Measurements from ENCODE around the gene CEP89.
"Not testable (repeated sequence)": the region's sequence is repeated elsewhere in the genome, so short reads cannot be mapped to it uniquely, and the experiment has no call there.

Gene CEP89

DNA sequence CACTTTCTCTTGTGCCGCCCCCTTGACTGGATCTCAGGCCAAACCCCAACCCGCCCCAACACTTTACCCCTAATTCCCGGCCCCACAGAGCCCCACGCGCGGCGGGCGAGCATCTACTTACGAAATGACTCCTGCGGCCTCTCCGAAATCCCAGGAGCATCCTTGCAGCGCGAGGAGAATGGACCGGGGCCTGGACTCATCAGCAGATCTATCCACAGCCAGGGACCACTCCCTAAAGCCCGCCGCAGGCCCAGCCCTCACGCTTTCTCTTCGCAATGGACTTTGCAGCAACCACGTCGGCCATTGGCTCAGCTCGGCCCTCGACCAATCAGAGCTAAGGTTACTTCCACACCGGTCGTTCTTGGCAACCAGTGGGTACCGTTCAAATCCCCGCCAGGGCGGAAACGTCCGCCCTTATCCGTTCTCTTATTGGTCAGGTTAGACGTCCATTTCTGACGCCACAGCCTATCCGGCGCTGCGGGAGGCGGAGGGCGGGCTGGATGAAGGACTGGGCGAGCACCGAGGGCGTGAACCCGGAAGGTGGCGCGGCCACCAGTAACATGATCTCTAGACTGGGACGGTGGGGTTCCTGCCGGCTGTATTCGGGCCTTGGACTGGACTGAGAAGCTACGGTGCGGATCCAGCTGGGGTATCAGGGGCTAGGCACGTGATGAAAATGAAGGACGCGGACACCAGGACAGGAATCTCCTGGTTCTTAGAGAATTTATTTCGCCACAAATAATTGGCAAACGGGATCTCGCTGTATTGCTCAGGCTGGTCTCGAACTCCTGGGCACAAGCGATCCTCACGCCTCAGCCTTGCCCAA, at the start of gene CEP89, which contains the start of gene FAAP24:
CEP89 (minus strand) TSS at position 244 of the 826 bp plus-strand sequence; CDS start at position 160, 84 bp downstream.
FAAP24 (plus strand) TSS at position 528 of the 826 bp plus-strand sequence. CDS start 955 bp downstream, outside the sequence.
- peak; percentile 100 for DNase-seq (ENCODE audit: low spot score)

DNA sequence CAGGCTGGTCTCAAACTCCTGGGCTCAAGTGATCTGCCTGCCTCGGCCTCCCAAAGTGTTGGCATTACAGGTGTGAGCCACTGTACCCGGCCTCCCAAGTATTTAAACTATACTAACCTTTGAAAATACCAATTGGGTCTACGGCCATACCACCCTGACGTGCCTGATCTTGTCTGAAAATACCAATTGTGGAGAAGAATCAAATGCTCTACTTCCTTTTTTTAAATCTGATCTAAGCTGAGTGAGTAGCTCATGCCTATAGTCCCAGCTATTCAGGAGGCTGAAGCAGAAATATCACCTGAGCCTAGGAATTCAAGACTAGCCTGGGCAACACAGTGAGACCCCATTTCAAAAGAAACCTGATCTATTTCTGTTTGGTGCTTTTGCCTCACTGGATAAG, 39.1 kb upstream of the CEP89 start:
- DNase-seq (ENCODE audit: low spot score), result not testable (repeated sequence)

DNA sequence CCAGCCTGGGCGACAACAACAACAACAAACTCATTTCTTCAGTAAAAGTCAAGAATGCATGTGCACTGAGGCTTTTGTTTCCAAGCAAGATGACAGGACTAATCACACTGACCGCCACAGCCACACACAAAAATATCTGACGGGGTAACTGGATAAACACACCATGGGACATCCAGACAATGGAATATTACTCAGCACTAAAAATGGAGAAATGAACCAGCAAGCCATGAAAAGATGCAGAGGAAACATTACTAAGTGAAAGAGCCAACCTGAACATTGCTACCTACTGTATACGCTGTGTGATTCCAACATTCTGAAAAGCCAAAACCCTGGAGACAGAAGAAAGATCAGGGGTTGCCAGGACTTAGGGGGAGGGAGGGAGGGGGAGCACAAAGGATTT, 37.0 kb upstream of the CEP89 start:
- no peak for DNase-seq (ENCODE audit: low spot score)

DNA sequence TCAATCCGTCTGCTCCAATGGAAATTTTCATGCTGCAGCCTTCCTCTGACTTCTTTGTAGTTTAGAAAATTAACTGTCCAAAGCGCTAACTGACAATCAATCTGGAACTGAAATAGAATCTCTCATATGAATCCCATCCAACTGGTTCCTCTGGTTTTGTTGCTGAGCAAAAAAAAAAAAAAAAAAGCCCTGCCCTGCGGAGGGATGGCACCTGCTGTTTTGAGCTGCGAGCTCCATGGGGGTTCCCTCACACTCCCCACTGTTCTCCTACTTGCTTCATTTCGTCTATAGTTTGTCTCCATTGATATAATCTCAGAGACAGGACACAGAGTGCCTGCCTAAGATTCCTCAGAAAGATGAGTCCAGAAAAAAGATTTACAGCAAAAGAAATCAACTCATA, 33.7 kb upstream of the CEP89 start:
- no peak for DNase-seq (ENCODE audit: low spot score)

DNA sequence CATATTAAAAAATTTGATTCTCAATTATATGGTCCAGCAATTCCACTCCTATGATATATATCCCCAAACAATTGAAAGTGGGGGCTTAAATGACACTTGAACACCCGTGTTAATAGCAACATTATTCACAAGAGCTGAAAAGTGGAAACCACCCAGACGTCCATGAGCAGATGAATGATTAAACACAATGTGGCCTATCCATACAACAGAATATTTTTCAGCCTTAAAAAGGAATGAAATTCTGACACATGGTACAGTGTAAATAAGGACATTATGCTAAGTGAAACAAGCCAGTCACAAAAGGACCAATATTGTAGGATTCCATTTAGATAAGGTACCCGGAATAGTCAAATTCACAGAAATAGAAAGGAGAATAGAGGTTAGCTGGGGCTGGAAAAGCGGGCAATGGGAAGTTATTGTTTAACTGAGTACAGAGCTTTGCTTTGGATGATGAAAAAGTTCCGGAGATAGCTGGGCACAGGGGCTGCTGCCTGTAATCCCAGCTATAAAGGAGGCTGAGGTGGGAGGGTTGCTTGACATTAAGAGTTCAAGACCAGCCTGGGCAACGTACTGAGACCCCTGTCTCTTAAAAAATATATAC, 31.8 kb upstream of the CEP89 start:
- DNase-seq (ENCODE audit: low spot score), result not testable (repeated sequence)

DNA sequence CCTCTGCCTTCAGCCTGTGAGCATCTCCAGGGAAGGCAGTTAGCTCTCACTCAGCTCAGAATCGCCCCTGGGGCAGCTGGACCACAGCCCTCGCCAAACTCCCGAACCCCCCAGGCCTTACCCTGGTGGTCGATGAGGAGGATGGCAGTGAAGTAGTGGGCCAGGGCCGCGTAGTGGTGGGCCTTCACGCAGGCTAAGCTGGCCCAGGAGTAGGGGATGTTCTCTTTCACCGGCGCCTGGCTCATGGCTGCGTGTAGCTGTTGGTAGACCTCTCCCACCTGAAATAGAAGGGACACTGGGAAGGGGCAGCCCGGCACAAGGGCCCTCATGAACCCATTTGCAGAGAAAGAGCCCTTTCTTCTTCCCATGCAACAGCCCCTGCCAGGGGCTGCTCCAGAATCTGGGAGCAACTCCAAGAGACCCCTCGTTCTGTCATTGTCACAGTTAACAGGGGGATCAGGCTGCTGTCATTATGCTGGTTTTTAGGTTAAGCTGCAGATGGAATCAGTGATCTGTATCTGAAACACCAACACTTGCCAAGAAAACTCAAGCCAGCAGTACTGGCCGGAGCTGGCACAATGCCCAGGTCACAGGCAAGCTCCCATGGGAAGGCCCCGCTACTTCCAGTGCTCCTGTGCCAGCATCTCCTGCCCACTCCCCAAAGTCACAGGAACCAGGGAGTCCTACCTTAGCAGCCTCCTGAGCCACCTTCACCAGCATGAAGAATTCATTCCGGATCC, 30.5 kb upstream of the CEP89 start:
- not testable (repeated sequence) for DNase-seq (ENCODE audit: low spot score)

DNA sequence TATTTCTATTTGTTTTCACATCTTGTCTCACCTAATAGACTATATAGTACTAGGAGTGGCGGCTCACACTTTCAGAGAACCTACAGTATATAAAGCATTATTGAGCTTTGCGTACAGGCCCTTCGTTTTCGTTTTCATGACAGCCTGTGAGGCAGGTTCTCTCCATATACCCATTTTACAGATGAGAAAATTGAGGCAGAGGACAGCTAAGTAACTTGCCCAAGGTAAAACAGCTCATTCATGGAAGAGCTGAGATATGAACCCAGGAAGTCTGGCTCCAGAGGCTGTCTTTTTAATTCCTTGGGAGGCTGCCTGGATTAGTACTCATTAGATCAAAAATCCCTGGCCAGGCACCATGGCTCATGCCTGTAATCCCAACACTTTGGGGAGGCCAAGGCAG, 29.2 kb upstream of the CEP89 start:
- DNase-seq (ENCODE audit: low spot score), result no peak

DNA sequence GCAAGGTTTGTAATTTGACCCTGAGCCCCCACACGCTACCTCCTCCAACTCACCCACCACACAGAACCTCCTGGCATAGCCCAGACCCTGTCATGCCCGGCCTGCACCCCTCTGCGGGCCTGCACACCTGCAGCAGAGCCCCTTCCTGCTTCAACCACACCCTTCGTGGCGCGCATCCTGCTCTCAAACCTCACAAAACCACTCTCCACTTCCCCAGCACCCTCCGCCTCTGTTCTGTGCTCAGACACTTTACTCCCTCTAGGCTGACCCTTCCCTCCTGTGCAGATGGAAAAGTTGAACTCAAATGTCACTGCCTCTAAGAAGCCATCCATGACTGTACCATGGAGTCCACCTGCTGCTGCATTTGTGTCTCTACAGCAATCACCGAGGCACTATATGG, 28.8 kb upstream of the CEP89 start:
- DNase-seq (ENCODE audit: low spot score), result no peak

DNA sequence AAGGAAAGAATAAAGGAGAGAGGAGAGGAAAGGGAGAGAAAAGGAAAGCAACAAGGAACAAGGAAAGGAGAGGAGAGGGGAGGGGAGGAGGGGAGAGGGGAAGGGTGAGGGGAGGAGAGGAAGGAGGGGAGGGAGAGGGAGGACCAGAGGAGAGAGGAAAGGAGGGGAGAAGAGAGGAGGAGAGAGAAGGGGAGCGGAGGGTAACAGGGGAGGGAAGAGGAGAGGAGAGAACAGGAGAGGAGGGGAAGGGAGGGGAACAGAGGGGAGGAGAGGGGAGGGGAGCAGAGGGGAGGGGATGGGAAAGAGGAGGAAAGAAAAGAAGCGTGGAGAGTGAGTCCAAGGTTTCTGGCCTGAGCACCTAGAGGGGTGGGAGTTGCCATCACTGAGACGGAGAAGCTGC, 27.0 kb upstream of the CEP89 start:
- no peak for DNase-seq (ENCODE audit: low spot score)

DNA sequence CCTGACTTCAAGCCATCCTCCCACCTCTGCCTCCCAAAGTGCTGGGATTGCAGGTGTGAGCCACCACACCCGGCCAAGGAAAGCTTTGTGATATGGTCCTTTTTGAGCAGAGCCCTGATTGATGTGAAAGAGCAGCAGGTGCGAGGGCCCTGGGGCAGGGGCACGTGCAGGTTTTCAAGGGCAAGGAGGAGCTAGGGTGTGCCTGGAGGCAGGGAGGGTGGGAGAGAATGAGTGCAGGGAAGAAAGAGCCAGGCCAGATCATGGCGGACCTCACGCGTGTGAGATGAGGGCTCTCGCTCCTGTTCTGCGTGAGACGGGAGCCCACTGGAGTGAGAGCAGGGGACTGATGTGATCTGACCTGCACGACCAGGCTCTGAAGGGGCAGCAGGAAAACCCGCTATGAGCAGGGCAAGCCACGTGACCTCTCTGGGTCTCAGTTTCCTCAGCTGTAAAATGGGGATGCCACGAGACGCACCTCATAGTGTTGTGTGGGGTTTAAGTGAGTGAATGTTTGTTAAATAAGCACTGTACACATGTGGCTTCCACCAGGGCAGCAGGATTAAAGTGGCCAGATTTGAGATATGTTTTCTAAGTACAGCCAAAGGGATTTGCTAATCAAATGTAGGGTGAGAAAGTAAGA, 26.1 kb upstream of the CEP89 start:
- DNase-seq (ENCODE audit: low spot score), result no peak

DNA sequence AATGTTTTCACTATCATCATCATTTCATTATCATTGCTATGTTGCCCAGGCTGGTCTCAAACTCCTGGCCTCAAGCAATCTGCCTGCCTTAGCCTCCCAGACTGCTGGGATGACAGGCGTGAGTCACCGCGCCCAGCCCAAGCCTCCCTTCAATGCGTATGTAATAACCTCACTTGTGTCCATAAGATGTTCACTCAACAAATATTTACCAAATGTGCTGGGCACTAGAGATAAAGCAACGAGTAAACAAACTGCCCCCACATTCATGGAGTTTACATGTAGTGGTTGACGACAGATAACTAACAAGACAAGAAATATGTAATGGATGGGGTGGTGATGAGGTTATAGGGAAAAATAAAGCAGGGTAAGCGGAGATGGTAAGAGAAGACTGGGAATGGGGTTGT, 25.3 kb upstream of the CEP89 start:
- not testable (repeated sequence) for DNase-seq (ENCODE audit: low spot score)

DNA sequence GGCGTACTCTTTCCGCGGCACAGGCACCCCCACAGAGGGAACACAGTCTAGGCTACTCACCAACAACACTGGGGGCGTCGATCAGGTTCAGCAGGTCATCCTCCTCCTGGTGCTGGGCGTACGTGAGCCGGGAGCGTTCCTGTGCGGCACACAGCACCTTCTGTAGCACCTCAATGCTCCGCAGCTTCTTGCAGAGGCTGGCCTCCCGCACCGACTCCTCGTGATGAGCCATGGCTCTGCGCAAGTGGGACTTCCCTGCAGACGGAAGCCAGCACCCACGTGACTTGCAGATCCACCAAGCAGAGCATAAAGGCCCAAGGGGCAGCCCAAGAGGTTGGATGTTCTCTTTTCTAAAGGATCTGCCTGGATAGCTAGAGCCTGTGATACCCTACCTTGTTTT, 24.2 kb upstream of the CEP89 start:
- not testable (repeated sequence) for DNase-seq (ENCODE audit: low spot score)

DNA sequence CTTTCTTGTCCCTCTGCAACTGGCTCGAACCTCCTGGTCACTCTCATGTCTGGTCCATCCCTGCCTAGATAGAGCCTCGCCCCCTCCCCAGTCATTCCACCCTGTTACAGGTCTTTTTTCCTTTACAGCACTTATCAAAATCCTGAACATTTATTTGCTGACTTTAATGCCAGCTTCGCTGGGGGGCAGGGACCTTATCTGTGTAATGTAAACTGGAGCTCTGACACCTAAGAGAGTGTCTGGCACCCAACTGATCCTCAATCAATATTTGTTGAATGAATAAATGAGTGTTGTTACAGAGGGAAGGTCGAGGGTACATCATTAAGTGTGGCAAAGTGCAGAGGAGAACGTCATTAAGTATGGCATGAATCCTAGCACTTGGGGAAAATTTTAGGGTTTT, 17.0 kb upstream of the CEP89 start:
- DNase-seq (ENCODE audit: low spot score), result no peak

DNA sequence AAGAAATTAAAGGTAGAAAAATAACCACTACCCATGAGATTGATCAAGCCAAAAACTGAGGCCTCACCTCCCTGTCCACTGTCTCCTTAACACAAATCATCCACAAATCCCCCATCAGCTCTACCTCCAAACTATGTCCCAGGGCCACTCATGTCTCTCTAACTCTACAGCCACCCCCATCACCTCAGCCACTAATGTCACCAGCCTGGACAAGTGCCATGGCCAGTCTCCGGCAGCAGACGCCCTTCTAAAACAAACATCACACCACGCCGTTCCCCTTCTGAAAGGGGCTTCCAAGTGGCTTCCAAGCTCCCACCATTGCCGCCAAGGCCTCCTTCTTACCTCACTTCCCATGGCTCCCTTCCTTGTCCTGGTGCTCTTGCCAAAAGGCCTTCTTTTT, 16.5 kb upstream of the CEP89 start:
- not testable (repeated sequence) for DNase-seq (ENCODE audit: low spot score)

DNA sequence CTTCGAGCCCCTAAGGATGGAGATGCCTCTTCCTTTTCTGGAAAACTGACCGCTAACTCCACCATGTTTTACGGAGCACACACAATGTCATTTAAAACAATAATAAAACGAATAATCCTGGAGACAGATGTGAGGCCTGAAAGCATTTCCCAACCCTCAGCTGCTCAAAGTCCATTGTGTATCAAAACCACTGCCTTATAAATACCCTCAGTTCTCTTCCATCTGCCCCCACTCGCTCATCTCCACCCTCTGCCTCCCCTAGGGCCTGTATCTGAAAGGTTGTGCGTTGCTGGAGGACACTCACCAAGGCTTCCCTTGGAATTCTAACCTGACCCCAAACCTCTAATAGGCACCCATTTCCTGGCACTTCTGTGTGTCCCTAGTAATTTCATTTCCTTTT, 10.7 kb upstream of the CEP89 start:
- not testable (repeated sequence) for DNase-seq (ENCODE audit: low spot score)

DNA sequence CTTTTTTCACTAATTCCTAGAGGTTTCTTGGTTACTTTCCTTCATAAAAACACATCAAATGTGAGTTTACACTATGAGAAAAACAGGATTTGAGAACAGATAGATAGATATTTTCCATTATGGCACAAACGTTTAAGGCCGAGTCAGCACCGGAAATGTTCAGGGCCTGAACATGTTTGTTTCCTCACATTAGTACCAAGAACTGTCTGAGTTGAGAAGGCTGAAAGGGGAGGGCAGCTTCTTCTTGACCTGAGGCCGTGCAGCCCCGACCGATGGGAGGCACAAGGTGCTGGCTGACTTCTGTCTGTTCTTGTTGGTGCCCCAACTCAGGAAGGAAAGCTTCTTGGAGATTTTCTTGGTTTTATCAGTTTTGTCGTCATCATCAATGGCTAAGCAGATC, 8.0 kb upstream of the CEP89 start:
- not testable (repeated sequence) for DNase-seq (ENCODE audit: low spot score)

DNA sequence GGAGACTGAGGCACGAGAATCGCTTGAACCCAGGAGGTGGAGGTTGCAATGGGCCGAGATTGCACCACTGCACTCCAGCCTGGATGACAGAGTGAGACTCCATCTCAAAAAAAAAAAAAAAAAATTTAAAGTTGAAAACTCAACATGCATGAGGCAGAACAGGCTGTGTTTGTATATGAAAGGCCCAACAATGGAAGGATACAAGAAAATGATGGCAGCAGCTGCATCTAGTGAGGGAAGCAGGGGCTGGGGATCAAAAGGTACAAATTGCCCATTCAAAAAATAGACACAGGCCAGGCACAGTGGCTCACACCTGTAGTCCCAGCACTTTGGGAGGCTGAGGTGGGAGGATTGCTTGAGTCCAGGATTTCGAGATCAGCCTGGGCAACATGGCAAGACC, 6.1 kb upstream of the CEP89 start:
- not testable (repeated sequence) for DNase-seq (ENCODE audit: low spot score)

DNA sequence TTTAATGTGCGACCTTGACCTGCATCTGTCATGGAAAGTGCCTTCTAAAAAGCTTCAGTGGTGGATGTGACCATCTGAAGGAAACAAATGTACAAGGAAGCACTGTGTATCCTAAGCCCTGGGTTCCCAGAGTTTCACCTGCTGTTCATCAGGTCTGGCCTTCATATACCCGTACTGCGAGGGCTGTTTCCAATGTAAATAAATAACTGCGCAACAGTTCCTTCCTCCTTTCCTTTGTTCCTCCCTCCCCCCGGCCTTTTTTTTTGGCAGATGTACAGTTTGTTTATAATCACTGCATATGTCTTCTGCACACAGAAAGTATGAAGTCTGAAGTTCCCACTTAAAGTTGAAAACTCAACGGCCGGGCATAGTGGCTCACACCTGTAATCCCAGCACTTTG, 5.5 kb upstream of the CEP89 start:
- DNase-seq (ENCODE audit: low spot score), result no peak

DNA sequence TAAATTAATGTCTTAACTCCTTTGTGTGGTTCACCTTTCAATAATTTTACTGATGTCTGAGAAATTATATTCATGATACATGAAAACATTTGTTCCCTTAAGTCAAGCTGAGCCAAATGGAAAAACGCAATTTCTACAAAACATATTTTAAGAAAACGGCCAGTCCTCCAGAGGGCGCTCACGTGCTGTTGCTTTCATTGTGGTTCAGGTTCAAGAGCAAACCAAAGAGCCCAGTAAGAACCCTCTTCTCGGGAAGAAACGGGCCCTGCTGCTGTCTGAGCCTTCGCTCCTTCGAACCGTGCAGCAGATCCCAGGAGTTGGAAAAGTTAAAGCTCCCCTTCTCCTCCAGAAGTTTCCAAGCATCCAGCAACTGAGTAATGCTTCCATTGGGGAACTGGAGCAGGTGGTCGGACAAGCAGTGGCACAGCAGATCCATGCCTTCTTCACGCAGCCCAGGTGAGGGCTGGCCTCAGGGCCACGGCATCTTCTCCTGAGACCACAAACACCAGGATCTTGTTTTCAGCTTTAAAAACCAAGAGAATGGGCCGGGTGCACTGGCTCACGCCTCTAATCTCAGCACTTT, 4.6 kb upstream of the CEP89 start:
- DNase-seq (ENCODE audit: low spot score), result peak; percentile 54

DNA sequence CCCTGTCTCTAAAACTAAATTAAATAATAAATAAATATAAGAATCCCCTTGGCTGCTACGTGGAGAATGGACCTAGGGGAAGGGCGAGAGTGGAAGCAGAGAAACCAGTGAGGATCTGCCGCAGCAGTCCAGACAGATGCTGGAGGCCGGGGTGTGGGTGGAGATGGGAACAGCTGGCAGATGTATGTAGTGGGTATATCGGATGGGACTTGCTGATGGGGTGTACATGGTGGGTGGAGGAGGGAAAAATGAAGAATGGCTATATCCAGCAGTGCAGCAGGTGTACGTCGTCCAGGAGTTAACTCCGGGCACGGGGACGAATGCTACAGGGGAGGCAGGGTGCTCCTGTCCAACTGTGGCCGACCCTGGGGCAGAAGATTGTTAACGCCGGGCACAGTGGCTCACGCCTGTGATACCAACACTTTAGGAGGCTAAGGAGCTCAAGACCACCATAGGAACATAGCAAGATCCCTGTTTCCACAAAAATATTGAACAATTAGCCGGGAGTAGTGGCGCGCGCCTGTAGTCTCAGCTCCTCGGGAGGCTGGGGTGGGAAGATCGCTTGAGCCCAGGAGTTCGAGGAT, 654 bp downstream of the CEP89 start:
- no peak for DNase-seq (ENCODE audit: low spot score)

DNA sequence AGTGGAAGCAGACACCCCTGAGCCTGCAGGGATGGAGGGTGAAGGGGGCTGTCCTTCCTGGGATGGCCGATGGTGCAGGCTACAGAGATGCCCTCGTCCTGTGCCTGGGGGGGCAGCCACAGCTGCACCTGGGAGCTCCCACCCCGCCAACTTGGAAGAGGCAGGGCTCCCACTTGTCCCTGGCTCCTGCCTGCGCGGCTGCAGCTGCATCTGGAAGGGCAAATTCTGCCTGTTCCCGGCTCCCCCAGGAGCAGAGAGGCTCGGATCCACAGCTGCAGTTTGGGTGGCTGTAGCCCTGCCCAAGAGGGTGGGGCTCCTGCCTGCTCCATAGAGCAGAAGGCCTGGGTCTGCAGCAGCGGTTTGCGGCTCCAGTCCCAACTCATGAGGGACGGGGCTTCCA, 2.2 kb downstream of the CEP89 start:
- no peak for DNase-seq (ENCODE audit: low spot score)

DNA sequence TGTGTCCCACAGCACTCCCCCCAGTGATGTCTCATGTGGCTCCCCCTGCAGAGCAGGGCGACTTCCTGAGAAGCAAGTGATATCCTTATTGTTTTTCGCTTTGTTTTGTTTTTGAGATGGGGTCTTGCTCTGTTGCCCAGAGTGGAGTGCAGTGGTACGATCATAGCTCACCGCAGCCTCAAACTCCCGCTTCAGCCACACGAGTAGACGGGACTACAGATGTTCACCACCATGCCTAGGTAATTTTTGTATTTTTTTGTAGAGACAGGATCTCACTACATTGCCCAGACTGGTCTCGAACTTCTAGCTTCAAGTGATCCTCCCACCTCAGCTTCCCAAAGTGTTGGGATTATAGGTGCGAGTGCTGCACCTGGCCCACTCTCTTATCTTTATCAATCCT, 5.0 kb downstream of the CEP89 start:
- no peak for DNase-seq (ENCODE audit: low spot score)

Measured in SW480 (cell line).